Measurements from ENCODE around the gene XXYLT1.

DNA sequence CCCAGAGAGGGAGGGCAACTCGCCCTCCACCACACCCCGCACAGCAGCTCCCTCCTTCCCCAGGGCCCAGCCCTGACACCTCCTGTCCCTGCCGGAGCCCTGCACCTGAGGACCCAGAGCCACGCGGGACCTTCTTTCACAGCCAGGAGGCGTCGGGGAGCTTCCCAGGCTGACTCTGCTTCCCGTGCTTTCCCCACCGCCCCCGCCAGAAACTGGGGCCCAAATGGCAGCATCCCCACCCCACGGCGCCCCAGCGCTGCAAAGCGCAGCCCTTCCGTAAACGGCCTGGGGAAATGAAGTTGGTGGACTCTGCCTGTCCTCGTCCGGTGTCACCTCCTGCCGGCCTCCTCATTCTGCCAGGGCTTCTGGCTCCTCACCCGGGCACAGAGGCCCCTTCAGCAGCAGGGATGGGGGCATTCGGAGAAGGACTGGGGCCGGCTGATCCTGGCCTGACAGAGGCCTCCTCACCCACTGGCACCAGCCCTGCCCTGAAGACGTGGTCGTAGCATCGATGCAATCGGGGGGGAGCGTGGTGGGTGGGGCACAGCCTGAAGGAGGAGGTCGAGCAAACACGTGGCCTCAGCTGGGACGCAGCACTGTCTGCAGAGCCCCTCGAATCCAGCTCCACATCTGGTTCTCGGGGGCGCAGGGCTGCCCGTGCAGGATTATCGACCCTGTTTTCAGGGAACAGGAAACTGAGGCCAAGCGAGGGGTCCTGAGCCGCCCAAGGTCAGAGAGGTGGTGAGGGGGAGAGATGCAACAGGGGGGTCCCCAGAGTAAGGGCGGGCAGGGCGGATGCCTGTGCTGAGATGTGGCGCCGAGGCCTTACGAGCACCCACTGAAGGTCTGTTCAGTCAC is 235.4 kb downstream of the XXYLT1 start:
- TF ChIP-seq CTCF (IDR thresholded peaks at IDR 0.05) (no peak), POLR2AphosphoS5 (IDR thresholded peaks at IDR 0.05) (no peak), POLR2A (IDR thresholded peaks at IDR 0.05) (no peak)
